Parathyroid adenoma (tissue), 2 donors: ENCODE results near the gene PPP3R1.

Experiments used
- H2AFZ ChIP-seq: fragments of 300-600 bp; sonication (generic); one replicate; pipeline ENCODE4 v1.7.0; 2017; ENCODE audit warnings: antibody characterized with exemption, mild to moderate bottlenecking
- H3K27ac ChIP-seq: fragments of 300-600 bp; sonication (generic); one replicate; pipeline ENCODE4 v1.7.0; 2017
- H3K27me3 ChIP-seq: fragments of 300-600 bp; sonication (generic); one replicate; pipeline ENCODE4 v1.7.0; 2017; ENCODE audit warnings: low read length; ENCODE audit not compliant: control insufficient read depth, insufficient read depth
- H3K36me3 ChIP-seq: fragments of 300-600 bp; sonication (generic); one replicate; pipeline ENCODE4 v1.7.0; 2017; ENCODE audit warnings: low read length; ENCODE audit not compliant: control insufficient read depth, insufficient read depth
- H3K4me1 ChIP-seq: fragments of 300-600 bp; sonication (generic); one replicate; pipeline ENCODE4 v1.7.0; 2017; ENCODE audit warnings: control low read depth
- H3K4me2 ChIP-seq: fragments of 300-600 bp; sonication (generic); one replicate; pipeline ENCODE4 v1.7.0; 2017; ENCODE audit warnings: low read length
- H3K4me3 ChIP-seq: fragments of 300-600 bp; sonication (generic); one replicate; pipeline ENCODE4 v1.7.0; 2017; ENCODE audit warnings: low read depth, low read length
- H3K79me2 ChIP-seq: fragments of 300-600 bp; sonication (generic); one replicate; pipeline ENCODE4 v1.7.0; 2017; ENCODE audit warnings: control low read depth
- H3K9ac ChIP-seq: fragments of 300-600 bp; sonication (generic); one replicate; pipeline ENCODE4 v1.7.0; 2017; ENCODE audit warnings: mild to moderate bottlenecking
- H3K9me3 ChIP-seq: fragments of 300-600 bp; sonication (generic); one replicate; pipeline ENCODE4 v1.7.0; 2017; ENCODE audit warnings: low read length; ENCODE audit not compliant: control insufficient read depth
- CTCF ChIP-seq: fragments of 300-600 bp; sonication (generic); IDR thresholded peaks from one replicate; pipeline ENCODE4 v1.7.0; 2017; ENCODE audit warnings: antibody characterized with exemption, mild to moderate bottlenecking
- donor health status: primary hyperparathyroidism.

Gene PPP3R1

GRCh38 chr2:68172990-68173700 lies 79.2 kb downstream of the PPP3R1 start:
- Histone ChIP-seq H3K9ac (no peak overlapping the region), H3K27ac (no peak overlapping the region), H3K4me1 (no peaks in the 10 kb centered on the region), H3K27me3 (no peaks in the 10 kb centered on the region), H3K9me3 (no peaks in the 10 kb centered on the region), H3K4me3 (no peak overlapping the region), H2AFZ (no peak overlapping the region), H3K79me2 (no peaks in the 10 kb centered on the region), H3K36me3 (no peaks in the 10 kb centered on the region), H3K4me2 (no peak overlapping the region)
- TF ChIP-seq CTCF = no peak

- no peak for TF ChIP-seq CTCF
- Histone ChIP-seq H3K4me2 (no peak overlapping the region), H3K36me3 (no peaks in the 10 kb centered on the region), H3K79me2 (no peaks in the 10 kb centered on the region), H3K4me3 (no peak overlapping the region), H2AFZ (no peak overlapping the region), H3K9ac (no peak overlapping the region), H3K27ac (no peak overlapping the region), H3K4me1 (no peaks in the 10 kb centered on the region), H3K27me3 (no peaks in the 10 kb centered on the region), H3K9me3 (no peaks in the 10 kb centered on the region)
Observed at GRCh38 chr2:68172521-68172920, 79.8 kb downstream of the PPP3R1 start.

GRCh38 chr2:68171684-68172083 lies 80.6 kb downstream of the PPP3R1 start:
- Histone ChIP-seq H3K4me1 (no peaks in the 10 kb centered on the region), H3K9me3 (no peaks in the 10 kb centered on the region), H3K27ac (no peak overlapping the region), H2AFZ (no peak overlapping the region), H3K36me3 (no peaks in the 10 kb centered on the region), H3K4me3 (no peak overlapping the region), H3K9ac (no peak overlapping the region), H3K4me2 (no peak overlapping the region), H3K27me3 (no peaks in the 10 kb centered on the region), H3K79me2 (no peaks in the 10 kb centered on the region)
- TF ChIP-seq CTCF = no peak

GRCh38 chr2:68171146-68171545 lies 81.2 kb downstream of the PPP3R1 start:
- Histone ChIP-seq H2AFZ (no peak overlapping the region), H3K36me3 (no peaks in the 10 kb centered on the region), H3K27me3 (no peaks in the 10 kb centered on the region), H3K4me3 (no peak overlapping the region), H3K9me3 (no peaks in the 10 kb centered on the region), H3K4me1 (no peaks in the 10 kb centered on the region), H3K4me2 (no peak overlapping the region), H3K79me2 (no peaks in the 10 kb centered on the region), H3K27ac (no peak overlapping the region), H3K9ac (no peak overlapping the region)
- TF ChIP-seq CTCF = no peak

GRCh38 chr2:68169308-68169707 lies 83.0 kb downstream of the PPP3R1 start:
- no peak overlapping the region for H3K4me3 ChIP-seq
- TF ChIP-seq CTCF = no peak
- H3K27me3 ChIP-seq = no peaks in the 10 kb centered on the region
- H2AFZ ChIP-seq = no peak overlapping the region
- no peak overlapping the region for H3K9ac ChIP-seq
- H3K4me2 ChIP-seq = no peak overlapping the region
- H3K79me2 ChIP-seq = no peaks in the 10 kb centered on the region
- H3K27ac ChIP-seq = no peak overlapping the region
- no peaks in the 10 kb centered on the region for H3K9me3 ChIP-seq
- no peaks in the 10 kb centered on the region for H3K36me3 ChIP-seq
- no peaks in the 10 kb centered on the region for H3K4me1 ChIP-seq
